ENCODE data around the gene PMAIP1. TPM values are rescaled to one million over a fixed set of nuclear protein-coding genes. Genes with fewer than 3 reads are reported as not detected.

The PMAIP1 gene
- total RNA-seq, 2 experiments from 2014 or later, result 22.9 to 23.3 TPM

DNA sequence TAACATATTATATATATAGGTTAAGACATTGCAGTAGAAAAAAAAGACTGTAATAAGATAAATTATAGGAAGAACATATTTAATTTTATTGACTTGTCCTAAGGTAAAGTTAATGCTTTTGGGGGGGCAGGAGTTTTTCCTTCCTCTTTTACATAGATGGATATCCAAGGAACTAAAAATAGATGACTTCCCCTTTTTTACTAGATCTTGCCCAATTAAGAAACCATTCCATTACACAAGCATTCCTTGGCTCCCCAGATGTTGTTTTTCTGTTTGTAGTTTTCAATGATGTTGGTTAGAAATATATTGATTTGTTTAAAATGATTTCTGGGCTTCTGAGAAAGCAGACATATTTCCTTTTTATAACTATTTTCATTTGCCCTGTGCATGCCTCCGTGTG, 22.4 kb upstream of the PMAIP1 start:
- intact Hi-C loops (cut with micrococcal nuclease; ENCODE audit: unreplicated experiment), result no loop called here
- BruUV-seq (replicated peaks), result no TSS peak
- TF ChIP-seq CTCF (conservative IDR thresholded peaks at IDR 0.05; ENCODE audit: low read length) (no peak), EZH2phosphoT487 (IDR thresholded peaks at IDR 0.05; ENCODE audit: borderline replicate concordance, low read depth, low read length) (no peak)
- no peak overlapping the region for H2AFZ ChIP-seq (ENCODE audit: low read length)
- DNase-seq (ENCODE audit: low spot score), result no peak
- no peaks in the 10 kb centered on the region for H3K9me3 ChIP-seq (ENCODE audit: low read length)
- no peaks in the 10 kb centered on the region for H3K79me2 ChIP-seq (ENCODE audit: insufficient read depth, low read depth, low read length)
- ChIA-PET POLR2A (no interaction called here), CTCF (ENCODE audit: unreplicated experiment) (no interaction called here)
- H3K4me3 ChIP-seq (ENCODE audit: low read depth, low read length, poor library complexity, severe bottlenecking), result no peak overlapping the region
- no peaks in the 10 kb centered on the region for H3K36me3 ChIP-seq (ENCODE audit: insufficient read depth, low read length)
- H4K20me1 ChIP-seq (ENCODE audit: insufficient read depth, low read length), result no peaks in the 10 kb centered on the region
- H3K4me2 ChIP-seq (ENCODE audit: low read length), result no peak overlapping the region
- no peaks in the 10 kb centered on the region for H3K9me2 ChIP-seq (ENCODE audit: insufficient read depth, low read length)
- H3K27ac ChIP-seq (ENCODE audit: low read depth, low read length, poor library complexity, severe bottlenecking), result no peak overlapping the region
- H3K4me1 ChIP-seq (ENCODE audit: insufficient read depth, low read length, poor library complexity, severe bottlenecking), result peaks cover 42% of the 10 kb centered on the region

GRCh38 chr18:59878644-59879043, 21.2 kb upstream of the PMAIP1 start:
- no peak overlapping the region for H3K27ac ChIP-seq (ENCODE audit: low read depth, low read length, poor library complexity, severe bottlenecking)
- ChIA-PET POLR2A (no interaction called here), CTCF (ENCODE audit: unreplicated experiment) (no interaction called here)
- no peaks in the 10 kb centered on the region for H3K9me3 ChIP-seq (ENCODE audit: low read length)
- no peaks in the 10 kb centered on the region for H3K36me3 ChIP-seq (ENCODE audit: insufficient read depth, low read length)
- no peaks in the 10 kb centered on the region for H3K9me2 ChIP-seq (ENCODE audit: insufficient read depth, low read length)
- DNase-seq (ENCODE audit: low spot score), result no peak
- no peaks in the 10 kb centered on the region for H4K20me1 ChIP-seq (ENCODE audit: insufficient read depth, low read length)
- no TSS peak for BruUV-seq (replicated peaks)
- no peak overlapping the region for H3K4me3 ChIP-seq (ENCODE audit: low read depth, low read length, poor library complexity, severe bottlenecking)
- TF ChIP-seq EZH2phosphoT487 (IDR thresholded peaks at IDR 0.05; ENCODE audit: borderline replicate concordance, low read depth, low read length), result no peak
- TF ChIP-seq CTCF (conservative IDR thresholded peaks at IDR 0.05; ENCODE audit: low read length), result no peak
- H3K79me2 ChIP-seq (ENCODE audit: insufficient read depth, low read depth, low read length), result no peaks in the 10 kb centered on the region
- intact Hi-C loops (cut with micrococcal nuclease; ENCODE audit: unreplicated experiment), result no loop called here
- H2AFZ ChIP-seq (ENCODE audit: low read length), result no peak overlapping the region
- peaks cover 33% of the 10 kb centered on the region for H3K4me1 ChIP-seq (ENCODE audit: insufficient read depth, low read length, poor library complexity, severe bottlenecking)
- H3K4me2 ChIP-seq (ENCODE audit: low read length), result no peak overlapping the region

DNA sequence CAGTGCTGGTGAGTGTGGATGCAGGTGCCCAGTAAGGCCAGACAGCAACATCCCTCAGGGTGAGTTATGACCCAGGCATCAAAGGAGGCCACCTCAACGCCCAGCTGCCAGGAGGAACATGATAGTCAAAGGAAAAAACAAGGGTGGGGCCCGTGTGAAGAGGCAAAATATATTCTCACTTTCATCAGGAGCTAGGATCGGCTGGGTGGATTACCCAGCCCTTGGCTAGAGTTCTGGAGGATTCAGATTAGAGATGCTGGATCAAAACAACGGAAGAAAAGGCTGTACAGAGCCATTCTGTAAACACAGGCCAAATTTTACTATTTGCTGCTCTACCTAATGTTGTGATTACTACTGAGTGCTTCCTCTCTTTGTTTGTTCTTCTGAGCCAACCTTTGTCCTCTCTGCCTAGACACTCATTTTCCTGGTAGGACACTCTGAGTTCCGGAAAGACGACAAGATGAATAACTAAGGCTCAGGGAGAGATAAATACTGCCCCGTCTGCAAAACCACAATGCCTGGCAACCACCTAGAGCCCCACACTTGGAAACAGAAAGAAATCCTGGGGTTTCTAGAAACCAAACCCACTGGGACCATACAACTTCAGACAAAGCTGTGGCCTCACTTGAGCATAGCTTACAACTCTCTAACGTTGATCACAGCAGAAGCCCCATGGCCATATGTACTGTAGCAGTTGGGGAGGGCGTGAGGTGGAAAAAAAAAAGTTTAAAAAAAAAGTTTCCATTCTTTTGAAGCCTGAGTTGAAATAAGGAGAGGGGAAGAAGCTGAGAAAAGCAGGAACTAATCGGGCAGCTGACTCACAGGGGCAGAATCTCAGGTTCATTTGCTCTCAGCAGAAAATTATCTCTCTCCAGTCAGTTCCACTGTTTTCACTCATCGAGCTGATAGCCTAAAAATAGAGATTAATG, 17.8 kb upstream of the PMAIP1 start:
- no TSS peak for BruUV-seq (replicated peaks)
- DNase-seq (ENCODE audit: low spot score), result no peak

More for the DNA sequence above, 17.8 kb upstream of the PMAIP1 start:
- no peaks in the 10 kb centered on the region for H3K9me2 ChIP-seq (ENCODE audit: insufficient read depth, low read length)
- no peak overlapping the region for H3K4me3 ChIP-seq (ENCODE audit: low read depth, low read length, poor library complexity, severe bottlenecking)
- ChIA-PET POLR2A (interaction anchor here (0.8 to 4.5 kb wide), 5 partner anchors 7 to 18 kb away, joined by 3 to 22 read pairs (median 3); partner anchors contain the start of gene PMAIP1), CTCF (ENCODE audit: unreplicated experiment) (no interaction called here)
- H3K9me3 ChIP-seq (ENCODE audit: low read length), result no peaks in the 10 kb centered on the region
- TF ChIP-seq EZH2phosphoT487 (IDR thresholded peaks at IDR 0.05; ENCODE audit: borderline replicate concordance, low read depth, low read length), result no peak
- TF ChIP-seq CTCF (conservative IDR thresholded peaks at IDR 0.05; ENCODE audit: low read length), result no peak
- no peaks in the 10 kb centered on the region for H3K36me3 ChIP-seq (ENCODE audit: insufficient read depth, low read length)
- peaks cover 43% of the 10 kb centered on the region for H3K4me1 ChIP-seq (ENCODE audit: insufficient read depth, low read length, poor library complexity, severe bottlenecking)
- H4K20me1 ChIP-seq (ENCODE audit: insufficient read depth, low read length), result no peaks in the 10 kb centered on the region
- peak overlapping the region; percentile 78; the same call in 1 of the 2 replicates for H2AFZ ChIP-seq (ENCODE audit: low read length)
- H3K27ac ChIP-seq (ENCODE audit: low read depth, low read length, poor library complexity, severe bottlenecking), result no peak overlapping the region
- peak overlapping the region; percentile 47; the same call in 1 of the 2 replicates for H3K4me2 ChIP-seq (ENCODE audit: low read length)
- no peaks in the 10 kb centered on the region for H3K79me2 ChIP-seq (ENCODE audit: insufficient read depth, low read depth, low read length)
- intact Hi-C loops (cut with micrococcal nuclease; ENCODE audit: unreplicated experiment), result no loop called here
